OCI-LY3 (cell line): ENCODE measurements around the gene CFAP58.

ENCODE experiments used
- EZH2phosphoT487 ChIP-seq: fragments of 200-600 bp; shearing (Covaris generic); IDR thresholded peaks from 2 replicates; pipeline ENCODE4 v1.6.1; 2018; ENCODE audit warnings: antibody characterized with exemption, mixed run types, low read depth
- TF ChIP-seq, protein P1 (sequence below): fragments of 200-600, 300-600 bp; sonication (generic); IDR thresholded peaks from 2 replicates; pipeline ENCODE4 v1.5.1; 2014; ENCODE audit warnings: antibody characterized with exemption, low read length, low read depth

DNA sequence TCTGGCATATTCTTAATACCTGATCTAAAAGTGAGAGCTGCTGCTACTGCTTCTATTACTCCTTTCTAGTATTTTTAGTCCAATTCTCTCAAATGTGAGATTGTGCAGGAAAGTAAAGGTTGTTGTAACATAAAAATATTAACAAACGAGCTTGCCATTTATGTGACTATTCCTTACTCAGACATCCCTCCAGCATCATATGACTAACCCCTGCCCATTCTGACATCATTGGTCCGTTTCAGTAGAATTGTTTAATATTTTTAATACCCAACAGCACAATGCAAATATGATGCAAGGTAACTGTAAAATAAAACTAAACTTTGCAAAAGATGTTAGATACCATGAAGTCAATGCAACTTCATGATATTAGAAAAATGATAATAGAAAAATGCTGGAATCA, 83.6 kb downstream of the CFAP58 start:
- TF ChIP-seq, protein P1, sequence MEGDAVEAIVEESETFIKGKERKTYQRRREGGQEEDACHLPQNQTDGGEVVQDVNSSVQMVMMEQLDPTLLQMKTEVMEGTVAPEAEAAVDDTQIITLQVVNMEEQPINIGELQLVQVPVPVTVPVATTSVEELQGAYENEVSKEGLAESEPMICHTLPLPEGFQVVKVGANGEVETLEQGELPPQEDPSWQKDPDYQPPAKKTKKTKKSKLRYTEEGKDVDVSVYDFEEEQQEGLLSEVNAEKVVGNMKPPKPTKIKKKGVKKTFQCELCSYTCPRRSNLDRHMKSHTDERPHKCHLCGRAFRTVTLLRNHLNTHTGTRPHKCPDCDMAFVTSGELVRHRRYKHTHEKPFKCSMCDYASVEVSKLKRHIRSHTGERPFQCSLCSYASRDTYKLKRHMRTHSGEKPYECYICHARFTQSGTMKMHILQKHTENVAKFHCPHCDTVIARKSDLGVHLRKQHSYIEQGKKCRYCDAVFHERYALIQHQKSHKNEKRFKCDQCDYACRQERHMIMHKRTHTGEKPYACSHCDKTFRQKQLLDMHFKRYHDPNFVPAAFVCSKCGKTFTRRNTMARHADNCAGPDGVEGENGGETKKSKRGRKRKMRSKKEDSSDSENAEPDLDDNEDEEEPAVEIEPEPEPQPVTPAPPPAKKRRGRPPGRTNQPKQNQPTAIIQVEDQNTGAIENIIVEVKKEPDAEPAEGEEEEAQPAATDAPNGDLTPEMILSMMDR, result no peak
- TF ChIP-seq EZH2phosphoT487, result no peak
